ENCODE data around the gene PWWP2A. TPM values are rescaled to one million over a fixed set of nuclear protein-coding genes. Genes with fewer than 3 reads are reported as not detected.

Gene PWWP2A
- total and polyA plus RNA-seq, 7 donors = 3.0 to 13.4 (median 7.3) TPM

- intact Hi-C loops (cut with DNase I) = loop anchor here in 1 of 2 donors (5.0 kb wide), 1 partner anchor 362 kb away; no protein-coding TSS in a partner anchor
- Histone ChIP-seq H3K27me3 (ENCODE audit: insufficient read depth in 3 of 3, low read length in 2 of 3) (no peaks in the 10 kb centered on the region), H3K27ac (no peak overlapping the region), H3K4me3 (no peak overlapping the region), H3K36me3 (ENCODE audit: insufficient read depth in 1 of 2, low read depth in 1 of 2) (peaks cover 0 to 67% of the 10 kb centered on the region in 2 donors), H3K9me3 (no peaks in the 10 kb centered on the region), H3K4me1 (no peaks in the 10 kb centered on the region)
- ATAC-seq (no peak), DNase-seq (no peak)
- TF ChIP-seq CTCF (IDR thresholded peaks at IDR 0.05) = no peak
- 80 to 89% (median 83%) methylated on average over 3 of the region's 3 CpGs for WGBS, 3 donors
Measured at GRCh38 chr5:160044967-160045366, 74.3 kb downstream of the PWWP2A start.

- DNase-seq (no peak), ATAC-seq (no peak)
- Histone ChIP-seq H3K36me3 (ENCODE audit: insufficient read depth in 1 of 2, low read depth in 1 of 2) (peaks cover 0 to 67% of the 10 kb centered on the region in 2 donors), H3K4me1 (no peaks in the 10 kb centered on the region), H3K9me3 (no peaks in the 10 kb centered on the region), H3K27me3 (ENCODE audit: insufficient read depth in 3 of 3, low read length in 2 of 3) (no peaks in the 10 kb centered on the region), H3K4me3 (no peak overlapping the region), H3K27ac (no peak overlapping the region)
- TF ChIP-seq CTCF (IDR thresholded peaks at IDR 0.05) = no peak
- intact Hi-C loops (cut with DNase I) = loop anchor here in 1 of 2 donors (5.0 kb wide), 1 partner anchor 363 kb away; no protein-coding TSS in a partner anchor
- 87 to 100% (median 91%) methylated on average over 1 of the region's 1 CpG for WGBS, 3 donors
Measured at GRCh38 chr5:160044391-160044804, 74.9 kb downstream of the PWWP2A start.

- Histone ChIP-seq H3K9me3 (no peaks in the 10 kb centered on the region), H3K36me3 (ENCODE audit: insufficient read depth in 1 of 2, low read depth in 1 of 2) (peaks cover 2 to 73% of the 10 kb centered on the region in 2 donors), H3K4me1 (no peaks in the 10 kb centered on the region), H3K27me3 (ENCODE audit: insufficient read depth in 3 of 3, low read length in 2 of 3) (no peaks in the 10 kb centered on the region), H3K27ac (no peak overlapping the region), H3K4me3 (no peak overlapping the region)
- DNase-seq (no peak), ATAC-seq (no peak)
- no peak for TF ChIP-seq CTCF (IDR thresholded peaks at IDR 0.05)
- WGBS, 3 donors = 74 to 83% (median 77%) methylated on average over 3 of the region's 3 CpGs
- intact Hi-C loops (cut with DNase I) = loop anchor here in 1 of 2 donors (5.0 kb wide), 1 partner anchor 365 kb away; no protein-coding TSS in a partner anchor
Measured at GRCh38 chr5:160042671-160043070, 76.6 kb downstream of the PWWP2A start.

Other genes with a start within 250 kb of the PWWP2A start
- gene ADRA1B, start 203.0 kb downstream of the PWWP2A start, total RNA-seq = under 1 TPM in 3 of 4 donors, not detected in 1; 0.18 to 0.50 (median 0.30) TPM
- 1 to 10 TPM in 1 of 3 donors, under 1 TPM in 2; 0.06 to 1.3 (median 0.13) TPM for gene ADRA1B, start 203.0 kb downstream of the PWWP2A start, polyA plus RNA-seq
- 10 to 100 TPM; 55.2 to 64.3 (median 57.8) TPM for gene TTC1, start 110.3 kb downstream of the PWWP2A start, total RNA-seq
- gene TTC1, start 110.3 kb downstream of the PWWP2A start, polyA plus RNA-seq = 100 to 1,000 TPM in 1 of 3 donors, 10 to 100 TPM in 2; 80.3 to 181 (median 82.0) TPM
- gene FABP6, start 110.1 kb upstream of the PWWP2A start, total RNA-seq = under 1 TPM in 1 of 4 donors, not detected in 3; 0.64 TPM
- under 1 TPM in 1 of 3 donors, not detected in 2; 0.05 TPM for gene FABP6, start 110.1 kb upstream of the PWWP2A start, polyA plus RNA-seq
- 1 to 10 TPM in 1 of 4 donors, under 1 TPM in 3; 0.20 to 1.3 (median 0.63) TPM for gene CCNJL, start 193.1 kb upstream of the PWWP2A start, total RNA-seq
- gene CCNJL, start 193.1 kb upstream of the PWWP2A start, polyA plus RNA-seq = under 1 TPM in 2 of 3 donors, not detected in 1; 0.04 to 0.09 TPM